Esophagus squamous epithelium (tissue), 4 donors: Measurements from ENCODE around the gene LRRC45.

ENCODE experiments used
- CTCF ChIP-seq, 6 experiments: fragments of 450-650 bp in 4 of 6; fragments of 200-600 bp in 2 of 6; sonication (generic) in 2 of 6; IDR thresholded peaks; one replicate each; pipeline ENCODE4 v1.5.1; 2016 to 2019; ENCODE audit warnings: antibody characterized with exemption in 6 of 6, mild to moderate bottlenecking in 4 of 6, moderate library complexity in 4 of 6
- POLR2A ChIP-seq, 4 donors: fragments of 450-650 bp; IDR thresholded peaks; one replicate each; pipeline ENCODE4 v1.6.1; 2017; ENCODE audit warnings: antibody characterized with exemption in 4 of 4, mild to moderate bottlenecking in 4 of 4, moderate library complexity in 3 of 4

DNA sequence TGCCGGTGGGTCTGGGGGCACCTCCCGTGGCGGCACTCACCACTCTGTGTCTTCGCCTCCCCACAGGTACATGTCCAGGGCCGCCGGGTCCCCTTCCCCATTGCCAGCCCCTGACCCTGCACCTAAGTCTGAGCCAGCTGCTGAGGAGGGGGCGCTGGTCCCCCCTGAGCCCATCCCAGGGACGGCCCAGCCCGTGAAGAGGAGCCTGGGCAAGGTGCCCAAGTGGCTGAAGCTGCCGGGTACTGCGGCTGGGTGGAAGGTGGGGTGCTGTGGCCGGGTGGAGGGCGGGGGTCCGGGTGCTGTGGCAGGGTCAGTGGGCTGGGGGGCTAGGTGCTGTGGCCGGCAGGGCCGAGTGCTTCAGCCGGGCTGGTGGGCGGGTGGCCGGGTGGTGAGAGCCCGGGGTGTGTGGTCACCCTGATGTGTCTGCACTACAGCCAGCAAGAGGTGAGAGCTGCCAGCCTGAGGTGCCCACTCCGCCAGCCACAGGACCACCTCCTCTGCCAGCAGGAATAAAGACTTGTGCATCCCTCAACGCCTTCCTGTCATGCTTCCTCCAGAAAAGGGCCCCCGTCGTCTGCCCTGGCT is 6.1 kb upstream of the LRRC45 start:
- TF ChIP-seq POLR2A (IDR thresholded peaks at IDR 0.05) (no peak), CTCF (IDR thresholded peaks at IDR 0.05) (no peak)
